ENCODE data around the gene RDM1.

RDM1 gene

DNA sequence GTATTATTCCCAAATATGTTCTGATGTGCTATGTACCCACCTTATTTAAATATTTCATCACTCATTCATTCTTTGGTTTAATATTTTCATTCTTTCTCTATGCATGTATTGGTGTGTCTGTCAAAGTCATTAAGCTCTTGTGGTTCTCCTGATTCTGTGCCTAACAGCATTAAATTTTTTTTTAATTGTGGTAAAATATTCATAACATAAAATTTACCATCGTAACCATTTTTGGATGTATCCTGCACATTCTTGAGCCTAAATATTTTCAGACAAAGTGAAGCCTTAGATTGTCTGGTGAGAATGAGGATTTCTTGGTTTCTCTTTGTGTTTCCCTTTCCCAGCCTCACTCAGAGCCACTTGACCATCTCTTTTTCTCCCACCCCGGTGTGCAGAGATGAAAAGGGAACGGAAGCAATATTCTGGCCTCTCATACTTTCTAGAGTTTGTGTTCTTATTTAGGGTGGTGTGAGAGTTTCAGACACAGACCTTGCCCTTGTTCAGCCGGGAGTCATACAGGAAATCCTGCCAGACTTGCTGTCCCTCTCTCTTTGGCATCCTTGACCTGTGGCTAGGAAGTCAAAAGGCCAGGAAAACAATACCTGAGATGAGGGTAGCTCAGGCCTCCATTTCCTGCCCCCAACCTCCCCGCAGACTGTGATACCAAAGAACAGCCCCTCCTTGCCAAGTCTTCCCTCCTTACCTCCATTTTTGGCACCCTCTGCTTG, 55.3 kb downstream of the RDM1 start:
- DNase-seq (ENCODE audit: low read depth in 2 of 3, low spot score in 1 of 3): no peak

DNA sequence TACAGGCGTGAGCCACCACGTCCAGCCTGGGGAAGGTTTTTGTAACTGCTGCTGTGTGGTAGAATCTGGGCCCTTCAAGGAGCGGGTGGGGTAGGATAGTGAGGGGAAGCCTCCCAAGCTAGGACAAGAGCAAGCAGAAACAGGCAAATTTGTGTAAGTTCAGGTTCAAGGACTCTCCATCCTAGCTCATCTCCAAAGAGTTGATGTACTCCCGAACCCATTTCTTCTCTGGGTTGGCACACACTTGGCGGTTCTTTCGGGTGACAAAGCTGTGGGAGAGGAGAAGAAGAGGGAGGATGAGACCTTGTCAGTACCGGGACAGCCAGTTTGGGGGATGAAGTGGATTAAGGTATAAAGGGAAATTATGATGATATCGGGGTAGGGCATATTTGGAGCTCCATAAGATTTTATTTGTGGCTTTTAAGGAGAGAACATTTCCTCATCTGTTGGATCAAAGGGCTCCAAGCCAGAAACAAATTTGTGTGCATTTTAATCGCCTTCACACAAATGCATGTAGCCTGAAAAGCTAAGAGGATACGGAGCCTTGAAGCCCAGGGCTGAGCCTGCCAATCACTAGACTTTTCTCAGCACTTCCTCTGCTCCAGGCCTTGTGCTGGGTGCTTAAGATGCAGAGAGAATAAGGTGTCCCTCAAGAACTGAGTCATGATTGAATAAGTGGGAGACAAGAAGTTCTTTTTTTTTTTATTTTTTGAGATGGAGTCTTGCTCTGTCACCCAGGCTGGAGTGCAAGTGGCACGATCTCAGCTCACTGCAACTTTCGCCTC, 58.2 kb downstream of the RDM1 start:
- no peak for DNase-seq (ENCODE audit: low read depth in 2 of 3, low spot score in 1 of 3)

DNA sequence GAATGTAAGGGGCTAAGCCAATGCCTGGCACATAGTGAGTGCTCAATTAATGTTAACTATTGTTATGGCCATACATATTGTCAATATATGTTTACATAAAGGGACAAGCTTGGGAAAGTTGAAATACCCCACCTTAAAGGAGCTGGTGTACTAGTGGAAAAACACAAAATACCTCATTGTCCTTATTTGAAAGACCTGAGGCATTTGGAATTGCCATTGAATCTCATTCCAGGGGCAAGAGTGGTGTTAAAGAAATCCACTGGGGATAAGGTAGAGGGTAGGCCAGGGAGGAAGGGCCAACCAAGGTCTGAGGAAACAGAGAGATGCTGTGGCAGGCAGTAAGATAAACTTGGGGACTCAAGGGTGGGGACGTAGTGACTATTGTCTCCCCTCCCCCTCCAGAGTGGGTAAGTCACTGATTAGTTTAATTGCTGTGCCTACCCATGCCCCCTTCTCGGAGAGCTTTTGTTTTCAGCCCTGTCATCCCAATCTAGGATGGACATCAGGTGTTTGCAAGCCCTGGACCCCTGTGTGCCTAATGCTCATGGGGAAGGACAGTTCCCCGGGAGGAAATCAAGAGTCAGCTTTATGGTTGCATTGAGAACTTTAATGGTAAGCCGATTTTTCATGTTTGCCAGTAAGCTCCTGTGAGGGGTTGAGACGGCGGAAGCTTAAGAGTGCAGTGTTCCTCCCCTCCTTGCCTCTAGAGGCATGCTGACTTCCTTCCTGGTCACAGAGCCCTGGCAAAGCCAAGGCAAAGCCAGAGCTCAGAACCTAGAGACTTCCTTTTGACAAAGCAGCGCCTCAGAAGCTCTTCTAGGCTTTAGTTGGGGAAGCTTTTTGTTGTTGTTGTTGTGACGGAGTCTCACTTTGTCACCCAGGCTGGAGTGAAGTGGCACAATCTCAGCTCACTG, 59.4 kb downstream of the RDM1 start:
- no peak for DNase-seq (ENCODE audit: low read depth in 2 of 3, low spot score in 1 of 3)

DNA sequence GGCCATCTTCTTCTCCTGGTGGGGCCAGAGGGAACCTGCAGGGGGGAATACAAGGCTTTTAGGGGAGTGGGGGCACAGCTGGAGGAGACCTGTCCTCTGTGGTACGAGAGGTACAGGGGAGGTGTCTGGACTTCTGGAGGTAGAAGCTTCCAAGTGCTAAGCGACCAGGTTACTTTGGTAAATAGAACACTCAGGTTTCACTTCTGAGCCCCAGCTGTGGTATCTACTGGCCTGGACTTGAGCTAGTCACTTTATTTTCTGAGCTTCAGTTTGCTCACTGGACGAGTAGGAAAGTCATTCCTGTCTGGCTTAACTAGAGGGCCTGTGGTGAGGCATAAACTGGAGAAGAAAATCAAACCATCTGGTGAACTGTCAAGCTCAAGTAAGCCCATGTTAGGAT, 61.8 kb downstream of the RDM1 start, which contains the start of gene HEATR9:
HEATR9 (minus strand) TSS at position 155 of the 400 bp plus-strand sequence; CDS start at position 6, 149 bp downstream.
- no peak for DNase-seq (ENCODE audit: low read depth in 2 of 3, low spot score in 1 of 3)

All from stimulated activated CD4-positive, alpha-beta T cell treated with anti-CD3 and anti-CD28 coated beads, Interleukin-12 subunit alpha, Interleukin-12 subunit beta, amount 100 ng/mL, for 48 hours (primary cell).